NCI-H2196 (cell line): ENCODE measurements around the gene MEGF8.

ENCODE experiments used
- DNase-seq: peaks from one replicate; lab custom pipeline; 2025; ENCODE audit not compliant: unreplicated experiment; lab: John Stamatoyannopoulos, UW

MEGF8 gene

DNA sequence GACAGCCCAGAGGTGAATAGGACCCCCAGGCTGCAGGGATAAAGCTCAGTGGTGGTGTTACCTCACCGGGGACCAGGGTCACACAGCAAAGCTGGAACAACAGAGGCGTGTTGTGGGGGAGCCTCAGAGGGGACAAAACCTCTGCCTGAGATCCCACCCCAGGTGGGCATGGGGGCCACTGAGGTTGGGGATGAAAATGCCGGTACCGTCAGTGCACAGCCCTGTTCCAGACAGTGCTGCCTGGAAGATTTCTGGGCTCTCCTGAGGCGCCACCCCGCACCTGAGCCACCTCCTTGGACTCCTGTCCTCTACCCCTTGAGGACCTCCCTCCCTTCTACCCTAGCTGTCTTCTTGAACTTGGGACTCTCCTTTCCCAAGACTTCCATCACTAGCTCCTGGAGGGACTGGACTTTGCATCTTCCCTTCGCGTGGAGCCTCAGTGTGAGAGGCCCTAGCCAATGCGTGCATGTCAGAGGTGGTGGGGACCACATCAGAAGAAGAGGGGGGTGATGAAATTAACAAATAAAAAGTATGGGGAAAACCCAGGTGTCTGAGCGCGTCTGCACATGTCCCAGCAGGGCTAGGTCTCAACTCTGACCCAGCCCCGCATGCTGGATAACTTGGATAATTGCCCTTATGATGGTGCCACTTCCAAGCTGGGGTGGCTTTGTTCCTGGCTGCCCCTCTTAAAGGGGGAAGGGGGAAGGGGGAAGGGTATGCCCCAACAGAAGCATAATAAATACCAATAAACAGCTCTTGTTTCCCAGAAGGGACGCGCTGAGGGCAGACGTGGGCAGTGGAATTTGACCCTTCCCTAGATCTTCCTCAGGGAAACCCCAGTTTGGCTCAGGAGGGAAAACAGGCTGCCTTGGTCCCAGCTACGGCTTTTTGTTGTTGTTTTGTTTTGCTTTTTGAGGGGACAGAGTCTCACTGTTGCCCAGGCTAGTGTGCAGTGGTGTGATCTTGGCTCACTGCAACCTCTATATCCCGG, 53.1 kb downstream of the MEGF8 start:
- DNase-seq = no peak

DNA sequence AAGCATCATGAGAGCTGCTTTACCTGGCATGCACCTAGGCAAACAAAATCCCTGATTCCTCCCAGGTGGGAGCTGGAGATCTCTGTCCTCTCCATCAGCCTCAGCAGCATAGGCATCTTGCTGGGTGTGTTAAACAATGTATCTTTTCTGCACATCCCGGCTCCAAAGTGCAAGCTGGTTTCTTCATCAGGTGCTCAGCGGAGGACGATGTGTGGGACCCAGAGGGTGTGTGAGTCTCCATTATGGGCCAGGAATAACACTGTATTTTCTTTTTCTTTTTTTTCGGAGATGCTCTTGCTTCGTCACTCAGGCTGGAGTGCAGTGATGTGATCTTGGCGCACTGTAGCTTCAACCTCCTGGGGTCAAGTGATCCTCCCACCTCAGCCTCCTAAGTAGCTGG, 54.7 kb downstream of the MEGF8 start:
- DNase-seq = no peak

DNA sequence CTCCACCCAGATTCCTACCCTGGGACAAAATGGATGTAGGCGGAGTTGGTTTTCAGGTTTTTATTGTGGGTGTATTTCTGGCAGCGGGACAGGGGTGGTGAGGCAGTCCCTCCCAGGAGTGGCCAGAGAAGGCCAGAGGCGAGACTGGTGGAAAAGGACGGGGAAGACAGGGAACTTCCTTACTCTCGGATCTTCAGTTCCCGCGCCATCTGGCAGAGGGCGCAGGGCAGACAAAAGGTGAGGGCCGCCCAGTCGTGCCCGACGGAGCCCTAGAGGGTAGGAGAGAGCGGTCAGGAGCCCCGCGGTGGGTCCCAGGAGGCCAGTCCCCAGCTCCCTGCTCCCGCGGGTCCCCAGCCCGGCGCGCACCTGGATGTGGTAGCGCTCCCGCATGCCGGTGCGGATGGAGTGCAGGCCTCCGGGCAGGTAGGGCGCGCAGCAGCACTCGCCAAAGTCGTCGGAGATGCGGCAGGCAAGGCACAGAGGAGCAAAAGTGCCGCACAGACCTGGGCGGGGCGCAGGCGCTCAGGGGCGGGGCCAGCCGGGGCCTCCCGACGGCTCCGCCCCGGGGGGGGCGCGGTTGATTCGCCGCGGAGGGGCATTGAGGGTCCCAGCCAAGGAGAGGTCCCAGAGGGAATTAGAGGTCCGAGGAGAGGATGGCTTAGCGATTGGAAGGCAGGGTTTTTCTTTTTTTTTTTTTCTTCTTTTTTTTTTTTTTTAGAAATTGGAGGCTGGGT, 61.7 kb downstream of the MEGF8 start:
- peak; percentile 80 for DNase-seq

DNA sequence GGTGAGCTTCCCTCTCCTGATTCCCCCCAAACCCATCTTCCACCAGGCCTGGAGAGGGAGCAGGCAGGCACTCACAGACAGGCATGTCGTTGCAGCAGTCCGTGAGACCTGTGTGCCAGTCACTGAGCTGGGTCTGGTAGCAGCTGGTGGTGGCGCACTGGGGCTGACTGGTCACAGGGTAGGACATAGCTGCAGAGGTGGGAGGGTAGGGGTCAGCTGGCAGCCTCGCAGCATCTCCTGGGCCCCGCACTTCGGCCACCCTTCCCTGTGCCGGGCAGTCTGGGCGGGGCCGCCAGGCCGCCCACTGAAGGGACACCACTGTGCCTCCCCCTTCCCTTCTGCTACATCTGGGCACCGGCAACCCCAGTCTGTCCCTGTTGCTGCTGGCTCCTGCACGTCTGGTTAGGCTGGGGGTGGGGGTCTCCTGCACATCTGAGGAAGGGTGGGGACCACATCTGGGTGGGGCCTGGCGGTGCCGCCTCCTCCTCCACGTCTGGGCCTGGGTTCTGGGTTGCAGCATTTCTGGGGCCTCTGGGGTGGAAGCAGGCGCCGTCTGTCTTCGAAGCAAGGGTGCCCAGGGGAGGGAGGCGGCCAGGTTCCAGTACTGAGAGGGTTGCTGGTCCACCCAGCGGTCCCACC, 63.5 kb downstream of the MEGF8 start:
- no peak for DNase-seq

DNA sequence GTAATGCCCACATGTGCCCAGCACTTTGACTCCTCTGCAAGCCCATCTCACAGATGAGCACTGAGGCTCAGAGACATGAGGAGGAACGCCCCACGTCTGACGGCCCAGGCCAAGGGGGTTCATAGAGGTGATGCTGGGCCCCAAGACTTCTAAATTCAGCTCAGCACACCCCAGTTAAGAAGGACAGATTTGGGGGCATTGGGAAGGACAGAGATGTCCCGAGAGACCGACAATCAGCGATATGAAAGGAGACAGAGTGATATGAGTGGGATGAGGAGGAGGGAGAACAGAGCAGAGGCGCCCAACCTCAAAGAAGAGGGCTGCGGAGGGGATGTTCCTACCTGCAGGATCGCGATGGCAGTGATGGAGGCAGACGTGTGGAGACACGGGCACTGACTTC, 64.5 kb downstream of the MEGF8 start, which contains the start of gene CNFN:
TSS of gene CNFN (minus strand) at position 399 of the 400 bp plus-strand sequence. CDS start 1,260 bp downstream, outside the sequence.
- no peak for DNase-seq

DNA sequence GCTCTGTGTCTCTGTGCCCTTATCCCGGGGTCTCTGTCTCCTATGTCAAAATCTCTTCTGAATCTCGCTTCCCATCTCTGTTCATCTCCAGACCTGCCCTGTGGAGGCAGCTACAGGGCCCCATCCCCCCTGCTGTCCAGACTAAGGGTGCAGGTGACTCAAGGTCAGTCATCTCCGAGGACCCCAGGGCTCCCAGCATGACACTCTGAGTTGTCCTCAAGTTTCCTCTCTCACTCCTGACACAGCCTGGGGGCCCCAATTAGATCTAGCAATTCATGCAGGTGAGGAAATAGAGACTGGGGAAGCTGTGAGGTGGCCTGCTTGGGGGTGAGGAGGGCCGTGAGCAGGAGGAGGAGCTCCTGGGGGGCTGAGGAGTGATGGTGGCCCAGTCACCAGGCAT, 66.7 kb downstream of the MEGF8 start:
- no peak for DNase-seq

DNA sequence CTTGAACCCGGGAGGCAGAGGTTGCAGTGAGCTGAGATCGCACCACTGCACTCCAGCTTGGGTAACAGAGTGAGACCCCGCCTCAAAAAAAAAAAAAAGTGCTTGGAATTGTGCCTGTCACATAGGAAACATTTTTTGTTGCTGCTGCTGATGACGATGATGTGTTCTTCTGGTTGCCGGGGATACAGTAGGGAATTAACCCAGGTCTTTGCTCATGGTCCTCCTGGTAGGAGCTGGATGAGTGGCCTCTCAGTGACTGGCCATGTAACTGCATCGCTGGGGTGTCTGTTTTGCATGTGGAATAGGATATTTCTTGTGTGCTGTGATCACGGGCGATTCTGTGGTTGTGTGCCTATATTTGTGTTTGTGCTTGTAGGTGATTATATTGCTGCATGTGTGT, 69.3 kb downstream of the MEGF8 start:
- no peak for DNase-seq

DNA sequence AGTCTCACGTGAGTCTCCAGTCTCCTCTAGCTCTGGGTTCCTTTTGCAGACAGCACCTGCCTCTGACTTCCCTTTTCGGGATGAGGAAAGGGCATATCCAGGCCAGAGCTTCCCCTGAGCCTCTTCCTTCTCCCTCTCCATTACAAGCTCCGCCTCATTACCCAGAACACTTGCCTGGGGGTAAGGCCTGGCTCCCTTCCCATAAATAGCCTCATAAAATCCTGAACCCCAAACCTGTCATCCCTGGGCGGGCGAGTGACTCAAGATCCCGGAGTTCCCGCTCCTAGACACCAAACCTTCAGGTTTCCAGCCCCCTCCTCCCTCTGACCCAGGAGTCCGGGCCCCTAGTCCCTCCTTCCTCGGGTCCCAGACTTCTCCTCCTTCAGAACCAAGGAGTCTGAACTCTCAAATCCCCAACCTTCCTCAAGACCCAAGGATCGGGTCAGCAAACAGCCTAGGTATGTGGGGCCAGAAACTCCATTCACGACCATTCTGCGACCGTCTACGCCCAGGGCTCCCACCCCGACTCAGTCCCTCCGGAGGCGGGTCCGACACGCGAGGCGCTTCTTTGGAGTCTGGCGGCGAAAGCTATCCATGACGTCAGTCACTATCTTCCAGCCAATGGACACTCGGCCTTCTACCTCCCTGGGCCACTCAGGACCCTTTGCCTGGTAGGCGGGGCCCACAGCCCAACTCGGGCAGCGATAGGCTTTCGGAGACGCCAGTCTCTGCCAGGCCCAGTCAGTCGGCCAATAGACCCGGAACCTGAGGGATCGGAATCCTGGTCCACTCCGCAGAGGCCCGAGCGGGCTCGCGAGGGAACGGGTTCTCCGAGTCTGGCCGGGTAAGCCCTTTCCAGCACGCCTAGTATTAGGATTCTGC, 71.2 kb downstream of the MEGF8 start:
- DNase-seq = peak; percentile 98

DNA sequence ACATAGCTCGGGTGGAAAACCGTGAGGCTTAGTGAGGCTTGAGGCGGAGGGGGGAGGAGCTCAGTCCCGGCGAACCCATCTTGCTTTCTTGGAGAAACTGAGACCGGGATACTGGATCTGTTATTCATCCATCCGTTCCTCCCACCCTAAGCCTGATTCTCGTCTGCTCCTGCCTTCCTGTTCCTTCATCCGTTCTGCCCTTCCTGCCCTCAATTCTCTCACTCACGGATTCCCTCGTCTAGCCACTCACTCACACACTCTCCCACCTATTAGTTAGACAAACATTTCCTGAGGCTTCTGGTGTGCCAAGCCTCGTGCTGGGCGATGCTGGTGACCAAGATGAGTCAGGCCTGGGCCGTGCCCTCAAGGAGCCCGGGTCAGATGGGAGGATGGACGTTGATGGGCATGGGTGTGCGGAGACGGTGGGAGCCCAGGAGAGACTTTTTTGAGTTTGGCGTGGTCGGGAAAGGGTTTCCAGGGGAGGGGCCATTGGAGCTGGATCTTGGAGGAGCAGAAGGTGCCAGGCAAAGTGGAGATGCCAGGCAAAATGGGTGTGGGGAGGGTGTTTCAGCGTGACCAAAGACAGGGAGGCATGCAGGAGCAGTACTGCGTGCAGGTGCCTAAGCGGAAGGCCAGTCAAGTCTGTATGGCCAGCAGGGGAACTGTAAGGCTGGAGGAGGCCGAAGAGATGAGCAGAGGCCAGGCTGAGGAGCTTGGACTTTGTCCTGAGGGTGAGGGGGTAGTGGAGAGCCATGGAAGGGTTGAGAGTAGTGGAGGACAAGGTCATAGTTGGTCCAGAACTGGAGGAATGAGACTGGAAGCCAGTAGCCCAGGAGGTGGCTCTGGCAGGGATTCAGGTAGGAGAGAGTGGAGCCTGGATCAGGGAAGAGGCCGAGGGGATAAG, 72.1 kb downstream of the MEGF8 start:
- DNase-seq = no peak

DNA sequence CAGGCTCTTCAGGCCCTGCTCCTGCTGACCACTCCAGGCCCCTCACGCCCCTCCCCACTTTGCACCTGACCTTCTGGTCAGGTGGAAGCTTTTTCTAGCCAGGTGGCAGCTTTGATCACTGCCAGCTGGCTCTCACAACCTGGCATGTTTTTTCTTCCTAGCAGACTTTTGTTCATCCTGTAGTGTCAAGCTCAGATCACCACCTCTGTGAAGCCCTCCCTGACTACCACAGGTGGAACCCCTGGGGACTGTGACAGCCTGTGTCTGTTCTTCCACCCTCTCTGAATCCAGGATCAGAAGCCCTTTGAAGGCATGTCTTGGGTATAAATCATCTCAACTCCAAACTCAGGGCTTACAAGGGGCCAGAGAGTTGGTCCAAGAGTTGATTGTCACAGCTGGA, 75.0 kb downstream of the MEGF8 start:
- DNase-seq = no peak

DNA sequence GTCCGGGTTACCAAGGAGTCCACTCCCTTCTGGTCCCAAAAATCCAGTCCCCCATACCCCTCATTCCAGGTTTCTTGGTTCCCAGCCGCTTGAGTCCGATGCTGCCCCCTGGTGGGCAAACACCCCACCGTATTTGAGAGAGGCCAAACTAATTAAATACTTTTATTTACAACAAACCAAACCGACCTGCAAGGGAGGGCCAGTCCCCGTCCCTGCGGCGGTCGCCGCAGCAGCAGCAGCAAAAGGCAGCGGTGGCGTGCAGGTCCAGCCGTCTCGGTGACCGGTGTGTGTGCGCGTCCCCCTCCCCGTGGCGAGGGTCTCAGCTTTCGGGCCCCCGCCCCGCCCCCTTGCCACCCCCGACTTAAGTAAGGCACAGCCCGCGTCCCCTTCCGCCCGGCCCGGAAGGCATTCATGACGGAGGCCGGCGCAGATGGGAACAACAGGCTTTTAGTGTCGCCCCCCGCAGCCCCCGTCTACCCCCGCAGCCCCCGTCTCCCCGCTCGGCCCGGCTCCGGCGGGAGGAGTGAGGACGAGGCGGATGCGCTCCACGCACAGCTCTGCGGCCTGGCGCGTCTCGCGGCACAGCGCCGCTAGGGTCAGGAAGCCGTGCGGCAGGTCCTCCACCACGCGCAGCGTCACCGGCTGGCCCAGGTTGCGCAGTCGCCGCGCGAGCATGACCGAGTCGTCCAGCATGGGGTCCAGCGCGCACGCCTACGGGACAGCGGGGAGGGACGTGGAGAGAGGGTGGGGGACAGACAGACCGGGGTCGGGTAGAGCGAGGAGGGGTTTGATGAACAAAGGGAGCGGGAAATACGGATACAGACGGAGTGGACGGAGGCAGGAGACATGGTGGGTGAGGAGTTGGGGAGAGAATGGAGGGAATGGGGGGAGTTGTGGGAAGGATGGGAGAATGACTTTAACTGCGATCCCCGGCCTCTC, 76.2 kb downstream of the MEGF8 start:
- DNase-seq = peak; percentile 63

DNA sequence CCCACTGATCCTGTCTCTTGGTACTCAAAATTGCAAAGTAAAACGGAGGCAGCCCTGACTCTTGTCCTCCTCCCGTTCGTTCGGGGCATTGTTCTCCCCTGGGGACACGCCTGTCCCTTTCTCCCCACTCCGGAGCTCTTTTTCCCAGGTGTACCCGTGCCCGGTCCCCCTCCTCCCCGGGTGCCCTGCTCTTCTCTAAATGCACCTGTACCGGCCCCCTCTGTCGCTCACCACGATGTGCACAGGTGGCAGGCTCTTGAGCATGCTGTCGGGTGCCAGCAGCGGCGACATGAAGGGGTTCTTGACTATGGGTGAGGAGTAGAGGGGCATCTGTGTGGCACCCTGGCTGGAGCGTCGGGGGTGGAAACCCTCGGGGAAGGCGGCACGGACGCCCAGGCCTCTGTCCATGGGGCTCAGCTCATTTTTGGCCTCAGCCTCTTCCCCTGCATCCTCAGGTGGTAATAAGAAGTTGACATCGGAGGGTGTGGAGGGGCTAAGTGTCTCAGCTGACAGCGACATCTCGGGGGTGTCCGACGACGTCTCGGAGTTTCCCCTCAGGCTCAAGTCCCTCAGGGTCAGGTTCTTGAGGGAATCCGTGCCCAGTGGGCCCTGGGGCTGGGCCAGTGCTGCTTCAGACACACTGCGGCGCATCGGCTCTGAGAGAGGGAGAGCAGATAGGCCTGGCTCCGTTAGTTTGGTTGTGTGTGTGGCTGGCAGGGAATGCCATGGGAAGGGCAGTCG, 77.1 kb downstream of the MEGF8 start:
- DNase-seq = no peak

DNA sequence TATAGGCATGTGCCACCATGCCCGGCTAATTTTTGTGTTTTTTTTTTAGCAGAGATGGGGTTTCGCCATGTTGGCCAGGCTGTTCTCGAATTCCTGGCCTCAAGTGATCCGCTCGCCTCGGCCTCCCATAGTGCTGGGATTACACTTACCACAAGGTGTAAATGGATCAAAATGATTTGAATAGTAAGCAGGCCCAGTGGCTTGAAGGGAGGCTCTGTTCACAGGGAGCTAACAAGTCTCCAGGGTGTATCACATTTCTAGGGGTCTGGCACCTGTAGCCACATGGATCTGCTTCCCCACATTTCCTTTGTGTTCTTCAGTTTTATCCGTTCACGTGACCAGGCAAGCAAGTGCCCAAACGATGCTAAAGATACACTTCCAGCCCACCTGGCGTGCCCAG, 78.2 kb downstream of the MEGF8 start:
- no peak for DNase-seq

DNA sequence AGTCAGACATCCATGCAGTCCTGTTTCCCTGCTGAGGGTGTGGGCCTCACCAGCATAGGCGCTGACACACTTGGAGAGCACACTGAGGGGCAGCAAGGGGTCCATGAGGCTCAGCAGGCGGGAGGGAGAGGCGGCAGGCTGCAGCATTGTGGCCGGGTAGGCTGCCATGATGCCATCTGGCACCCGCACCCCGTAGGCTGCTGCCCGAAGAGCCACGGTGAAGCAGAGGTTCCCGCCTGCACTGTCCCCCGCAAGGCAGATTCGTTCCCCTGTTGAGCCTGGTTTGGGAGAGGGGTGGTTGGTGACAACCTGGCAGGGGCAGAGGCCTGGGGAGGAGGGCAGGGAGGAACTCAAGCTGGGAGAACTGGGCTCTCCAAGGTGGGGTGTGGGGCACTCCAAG, 80.7 kb downstream of the MEGF8 start:
- no peak for DNase-seq

DNA sequence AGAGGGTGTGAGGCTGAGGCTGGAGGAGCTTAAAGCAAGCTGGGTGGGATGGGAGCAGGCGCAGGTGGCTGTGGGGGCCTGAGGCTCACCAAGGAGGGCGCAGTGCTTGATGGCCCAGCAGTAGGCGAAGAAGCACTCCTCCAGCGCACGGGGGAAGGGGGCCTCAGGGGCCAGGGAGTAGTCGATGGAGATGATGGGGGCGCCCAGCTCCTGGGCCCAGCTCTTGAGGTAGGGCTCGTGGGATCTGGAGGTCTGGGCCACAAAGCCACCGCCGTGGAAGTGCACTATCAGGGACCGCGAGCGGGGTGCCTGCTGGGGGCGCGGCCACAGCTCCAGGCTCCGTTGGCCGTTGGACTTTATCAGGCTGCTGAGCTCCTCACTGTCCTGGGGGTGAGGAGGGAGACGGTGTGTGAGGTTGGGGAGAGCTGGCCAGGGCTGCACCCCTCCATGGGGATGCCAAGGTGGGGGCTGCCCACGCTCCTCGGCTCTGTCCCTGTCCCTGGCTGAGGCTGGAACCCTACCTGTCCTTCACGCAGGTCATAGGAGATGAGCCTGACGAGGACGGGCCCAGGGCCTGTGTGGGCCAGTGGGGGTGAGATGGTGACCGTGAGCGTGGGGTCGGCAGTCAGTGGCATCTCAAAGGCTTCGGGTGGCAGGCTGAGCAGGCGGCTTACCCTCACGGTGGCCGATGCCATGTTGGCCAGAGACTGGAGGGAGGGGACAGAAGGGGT, 81.8 kb downstream of the MEGF8 start:
- DNase-seq = no peak

DNA sequence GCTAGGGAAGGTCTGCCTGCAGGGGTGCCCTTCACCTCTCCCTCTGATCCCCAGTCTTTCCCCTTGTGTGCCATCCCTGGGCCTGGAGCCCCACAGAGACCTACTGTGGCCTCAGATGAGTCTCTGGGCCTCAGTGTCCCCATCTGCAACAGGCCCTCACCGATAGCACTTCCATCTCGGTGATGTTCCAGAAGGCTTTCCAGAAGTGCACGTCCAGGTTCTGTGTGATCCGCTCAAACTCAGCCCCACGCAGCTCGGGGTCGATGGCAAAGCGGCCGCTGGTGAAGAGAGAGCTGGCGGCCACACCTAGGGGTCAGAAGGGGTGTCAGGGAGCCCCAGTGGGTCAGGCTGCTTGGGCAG, 82.4 kb downstream of the MEGF8 start:
- DNase-seq = no peak

DNA sequence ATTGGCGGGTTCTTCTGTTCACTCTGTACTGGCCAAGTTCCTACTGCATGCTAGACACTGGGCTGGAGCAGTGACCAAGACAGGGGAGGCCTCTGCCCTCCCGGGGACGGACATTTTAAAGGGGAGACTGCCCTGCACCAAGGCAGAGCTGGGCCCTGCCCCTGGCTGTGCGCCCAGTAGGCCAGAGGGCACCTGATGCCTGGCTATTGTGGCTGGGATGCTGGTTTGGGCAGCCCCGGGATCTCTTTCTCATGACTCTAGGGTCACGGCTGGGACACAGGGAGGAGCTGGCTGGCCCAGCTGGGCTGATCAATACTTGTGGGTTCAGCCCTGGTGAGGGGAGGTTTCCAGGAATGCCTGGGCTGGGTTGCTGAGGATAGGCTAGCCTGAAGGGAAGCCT, 84.0 kb downstream of the MEGF8 start:
- DNase-seq = no peak
